ENCODE results near the gene PLOD3. TPM values are rescaled to one million over a fixed set of nuclear protein-coding genes. Genes with fewer than 3 reads are reported as not detected.

PLOD3 gene
- total RNA-seq, 1 experiment from 2014 or later: 83.7 TPM

DNA sequence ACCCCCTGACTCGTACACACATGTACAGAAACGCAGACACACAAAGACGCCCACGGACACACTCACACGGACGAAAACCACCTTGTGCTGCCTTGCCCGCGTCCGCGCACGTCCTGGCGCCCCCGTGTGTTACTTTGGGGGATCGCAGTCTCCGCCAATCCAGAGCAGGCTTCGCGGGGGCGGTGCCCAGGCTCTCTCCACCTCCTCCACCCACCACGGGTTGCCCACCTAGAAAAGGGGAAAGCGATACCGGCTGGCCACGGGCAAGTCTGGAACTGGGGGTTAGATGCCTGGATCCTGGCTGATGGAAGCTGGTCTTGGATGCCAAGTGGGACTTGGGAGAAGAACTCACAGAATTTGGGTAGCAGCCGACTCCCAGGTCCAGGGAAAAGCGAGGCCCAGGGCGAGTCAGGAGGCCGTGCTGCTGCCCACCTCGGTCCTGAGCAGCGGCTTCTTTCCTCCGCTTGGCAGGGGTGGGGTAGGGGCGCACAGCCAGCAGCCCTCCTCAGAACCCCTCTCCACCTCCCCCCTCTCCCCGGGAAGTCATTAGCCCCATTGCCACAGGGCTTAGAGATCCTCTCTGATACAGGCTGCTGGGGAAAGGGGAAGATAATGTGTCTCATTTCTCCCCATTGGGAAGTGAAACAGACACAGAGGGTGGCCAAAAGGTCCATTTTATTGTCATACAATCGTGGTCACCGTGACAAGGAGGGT is 47.4 kb downstream of the PLOD3 start:
- intact Hi-C loops (cut with micrococcal nuclease): loop anchor here (1.0 kb wide), 1 partner anchor 26 kb away; no protein-coding TSS in a partner anchor
- peak overlapping the region; percentile 49 to 55 for H3K4me3 ChIP-seq (replicated peaks in 1 of 2; ENCODE audit: low read depth in 1 of 2, low read length in 2 of 2)
- POLR2A ChIA-PET: no interaction called here

More for the DNA sequence above, 47.4 kb downstream of the PLOD3 start:
- Histone ChIP-seq H3K79me2 (ENCODE audit: insufficient read depth, low read length) (no peaks in the 10 kb centered on the region), H3K4me2 (ENCODE audit: low read length) (peak overlapping the region; percentile 80), H3K36me3 (ENCODE audit: control insufficient read depth in 1 of 2, insufficient read depth in 2 of 2, low read length in 2 of 2) (no peaks in the 10 kb centered on the region), H3K27me3 (ENCODE audit: insufficient read depth, low read length) (no peaks in the 10 kb centered on the region), H4K20me1 (ENCODE audit: insufficient read depth) (no peaks in the 10 kb centered on the region), H3K9ac (ENCODE audit: low read length) (peak overlapping the region; percentile 54), H3K4me1 (ENCODE audit: control insufficient read depth in 1 of 2, insufficient read depth in 2 of 2, low read length in 2 of 2) (peaks cover 50 to 84% of the 10 kb centered on the region in 2 experiments), H3K9me2 (ENCODE audit: insufficient read depth) (no peaks in the 10 kb centered on the region), H3K27ac (ENCODE audit: low read depth, low read length) (no peak overlapping the region), H2AFZ (ENCODE audit: low read depth, low read length, poor library complexity, severe bottlenecking) (no peak overlapping the region), H3K9me3 (ENCODE audit: control insufficient read depth in 1 of 2, insufficient read depth in 1 of 2, low read depth in 1 of 2, low read length in 2 of 2) (no peaks in the 10 kb centered on the region)
- CTCF ChIA-PET: interaction anchor here (1.0 to 1.6 kb wide), 3 partner anchors 12 to 26 kb away, joined by 3 to 12 read pairs (median 3); no protein-coding TSS in a partner anchor
- peak; percentile 43 for ATAC-seq
- RAD21 ChIA-PET (ENCODE audit: low non-redundant PET in 1 of 2, low total read pairs in 2 of 2, uncharacterized antibody in 2 of 2, unreplicated experiment in 2 of 2): no interaction called here
- BruUV-seq (replicated peaks): no TSS peak
- DNase-seq (ENCODE audit: low read depth, low spot score): no peak
- TF ChIP-seq, protein P1, sequence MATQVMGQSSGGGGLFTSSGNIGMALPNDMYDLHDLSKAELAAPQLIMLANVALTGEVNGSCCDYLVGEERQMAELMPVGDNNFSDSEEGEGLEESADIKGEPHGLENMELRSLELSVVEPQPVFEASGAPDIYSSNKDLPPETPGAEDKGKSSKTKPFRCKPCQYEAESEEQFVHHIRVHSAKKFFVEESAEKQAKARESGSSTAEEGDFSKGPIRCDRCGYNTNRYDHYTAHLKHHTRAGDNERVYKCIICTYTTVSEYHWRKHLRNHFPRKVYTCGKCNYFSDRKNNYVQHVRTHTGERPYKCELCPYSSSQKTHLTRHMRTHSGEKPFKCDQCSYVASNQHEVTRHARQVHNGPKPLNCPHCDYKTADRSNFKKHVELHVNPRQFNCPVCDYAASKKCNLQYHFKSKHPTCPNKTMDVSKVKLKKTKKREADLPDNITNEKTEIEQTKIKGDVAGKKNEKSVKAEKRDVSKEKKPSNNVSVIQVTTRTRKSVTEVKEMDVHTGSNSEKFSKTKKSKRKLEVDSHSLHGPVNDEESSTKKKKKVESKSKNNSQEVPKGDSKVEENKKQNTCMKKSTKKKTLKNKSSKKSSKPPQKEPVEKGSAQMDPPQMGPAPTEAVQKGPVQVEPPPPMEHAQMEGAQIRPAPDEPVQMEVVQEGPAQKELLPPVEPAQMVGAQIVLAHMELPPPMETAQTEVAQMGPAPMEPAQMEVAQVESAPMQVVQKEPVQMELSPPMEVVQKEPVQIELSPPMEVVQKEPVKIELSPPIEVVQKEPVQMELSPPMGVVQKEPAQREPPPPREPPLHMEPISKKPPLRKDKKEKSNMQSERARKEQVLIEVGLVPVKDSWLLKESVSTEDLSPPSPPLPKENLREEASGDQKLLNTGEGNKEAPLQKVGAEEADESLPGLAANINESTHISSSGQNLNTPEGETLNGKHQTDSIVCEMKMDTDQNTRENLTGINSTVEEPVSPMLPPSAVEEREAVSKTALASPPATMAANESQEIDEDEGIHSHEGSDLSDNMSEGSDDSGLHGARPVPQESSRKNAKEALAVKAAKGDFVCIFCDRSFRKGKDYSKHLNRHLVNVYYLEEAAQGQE (IDR thresholded peaks at IDR 0.05; ENCODE audit: low read depth): no peak
- TF ChIP-seq SIN3A (IDR thresholded peaks at IDR 0.05; ENCODE audit: low read depth) (no peak), CBX3 (IDR thresholded peaks at IDR 0.05; ENCODE audit: low read depth) (no peak), SP1 (IDR thresholded peaks at IDR 0.05; ENCODE audit: low read depth) (no peak), SRF (IDR thresholded peaks at IDR 0.05; ENCODE audit: low read depth) (no peak), FOSL1 (IDR thresholded peaks at IDR 0.05; ENCODE audit: low read depth) (no peak), EZH2phosphoT487 (IDR thresholded peaks at IDR 0.05; ENCODE audit: borderline replicate concordance) (no peak), ZFX (IDR thresholded peaks at IDR 0.05) (no peak), POLR2AphosphoS5 (IDR thresholded peaks at IDR 0.05; ENCODE audit: low read depth, low read length) (peak; percentile 39; the same call in 1 of the 2 replicates), CEBPB (IDR thresholded peaks at IDR 0.05; ENCODE audit: low read depth) (no peak), TCF7L2 (IDR thresholded peaks at IDR 0.05; ENCODE audit: borderline replicate concordance, extremely low read depth, insufficient read depth, insufficient read length) (peak; percentile 22), EGR1 (IDR thresholded peaks at IDR 0.05; ENCODE audit: low read depth) (no peak), JUND (IDR thresholded peaks at IDR 0.05) (no peak), RAD21 (IDR thresholded peaks at IDR 0.05; ENCODE audit: low read depth) (no peak), EZH2 (IDR thresholded peaks at IDR 0.05) (no peak), POLR2A (IDR thresholded peaks at IDR 0.05; ENCODE audit: borderline replicate concordance, extremely low read depth, insufficient read depth, insufficient read length) (no peak), ELF1 (IDR thresholded peaks at IDR 0.05; ENCODE audit: borderline replicate concordance, low read depth) (no peak)
- TF ChIP-seq, protein P2, sequence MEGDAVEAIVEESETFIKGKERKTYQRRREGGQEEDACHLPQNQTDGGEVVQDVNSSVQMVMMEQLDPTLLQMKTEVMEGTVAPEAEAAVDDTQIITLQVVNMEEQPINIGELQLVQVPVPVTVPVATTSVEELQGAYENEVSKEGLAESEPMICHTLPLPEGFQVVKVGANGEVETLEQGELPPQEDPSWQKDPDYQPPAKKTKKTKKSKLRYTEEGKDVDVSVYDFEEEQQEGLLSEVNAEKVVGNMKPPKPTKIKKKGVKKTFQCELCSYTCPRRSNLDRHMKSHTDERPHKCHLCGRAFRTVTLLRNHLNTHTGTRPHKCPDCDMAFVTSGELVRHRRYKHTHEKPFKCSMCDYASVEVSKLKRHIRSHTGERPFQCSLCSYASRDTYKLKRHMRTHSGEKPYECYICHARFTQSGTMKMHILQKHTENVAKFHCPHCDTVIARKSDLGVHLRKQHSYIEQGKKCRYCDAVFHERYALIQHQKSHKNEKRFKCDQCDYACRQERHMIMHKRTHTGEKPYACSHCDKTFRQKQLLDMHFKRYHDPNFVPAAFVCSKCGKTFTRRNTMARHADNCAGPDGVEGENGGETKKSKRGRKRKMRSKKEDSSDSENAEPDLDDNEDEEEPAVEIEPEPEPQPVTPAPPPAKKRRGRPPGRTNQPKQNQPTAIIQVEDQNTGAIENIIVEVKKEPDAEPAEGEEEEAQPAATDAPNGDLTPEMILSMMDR (IDR thresholded peaks at IDR 0.05 in 2 of 3, conservative IDR thresholded peaks at IDR 0.05 in 1 of 3; ENCODE audit: borderline replicate concordance in 1 of 3, insufficient read depth in 1 of 3, low read depth in 2 of 3, low read length in 2 of 3): peak in 2 of 3 experiments; percentile 93 to 94; a peak in 4 of 6 replicates
- TF ChIP-seq, protein P3, sequence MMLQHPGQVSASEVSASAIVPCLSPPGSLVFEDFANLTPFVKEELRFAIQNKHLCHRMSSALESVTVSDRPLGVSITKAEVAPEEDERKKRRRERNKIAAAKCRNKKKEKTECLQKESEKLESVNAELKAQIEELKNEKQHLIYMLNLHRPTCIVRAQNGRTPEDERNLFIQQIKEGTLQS (IDR thresholded peaks at IDR 0.05): no peak
- TF ChIP-seq, protein P4, sequence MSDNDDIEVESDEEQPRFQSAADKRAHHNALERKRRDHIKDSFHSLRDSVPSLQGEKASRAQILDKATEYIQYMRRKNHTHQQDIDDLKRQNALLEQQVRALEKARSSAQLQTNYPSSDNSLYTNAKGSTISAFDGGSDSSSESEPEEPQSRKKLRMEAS (IDR thresholded peaks at IDR 0.05): no peak

Data from HCT116 (cell line).